OCI-LY1 (cell line): Measurements from ENCODE around the gene IGSF11.
"Not testable (repeated sequence)": the region's sequence is repeated elsewhere in the genome, so short reads cannot be mapped to it uniquely, and the experiment has no call there.

Experiments used
- H2AFZ ChIP-seq: fragments of 200-600 bp; sonication (generic), shearing (Covaris generic); 2 replicates; pipeline ENCODE4 v1.6.0; 2014; ENCODE audit warnings: antibody characterized with exemption, mild to moderate bottlenecking, low read length
- H3F3A ChIP-seq: fragments of 200-600 bp; sonication (generic), shearing (Covaris generic); 2 replicates; pipeline ENCODE4 v1.6.0; 2014; ENCODE audit warnings: mild to moderate bottlenecking, antibody characterized with exemption, low read length, moderate library complexity; ENCODE audit not compliant: insufficient read depth
- H3K27ac ChIP-seq: fragments of 200-600 bp; sonication (generic); 2 replicates; pipeline ENCODE4 v1.5.1; 2014; ENCODE audit warnings: low read length, mixed run types, mild to moderate bottlenecking, low read depth; ENCODE audit not compliant: poor library complexity, severe bottlenecking
- H3K27me3 ChIP-seq: fragments of 200-600 bp; sonication (generic); 2 replicates; pipeline ENCODE4 v1.6.0; 2014; ENCODE audit warnings: antibody characterized with exemption, mild to moderate bottlenecking, low read length, moderate library complexity; ENCODE audit not compliant: insufficient read depth
- H3K36me3 ChIP-seq: fragments of 200-600 bp; sonication (generic); 2 replicates; pipeline ENCODE4 v1.6.1; 2014; ENCODE audit warnings: mild to moderate bottlenecking, antibody characterized with exemption, low read length, moderate library complexity, mixed read lengths; ENCODE audit not compliant: insufficient read depth
- H3K4me1 ChIP-seq: fragments of 200-600 bp; sonication (generic); 2 replicates; pipeline ENCODE4 v1.5.1; 2014; ENCODE audit warnings: mild to moderate bottlenecking, low read length, moderate library complexity; ENCODE audit not compliant: insufficient read depth, severe bottlenecking
- H3K4me2 ChIP-seq: fragments of 200-600 bp; sonication (generic), shearing (Covaris generic); 2 replicates; pipeline ENCODE4 v1.6.1; 2014; ENCODE audit warnings: low read length
- H3K4me3 ChIP-seq: fragments of 200-600 bp; sonication (generic); 2 replicates; pipeline ENCODE4 v1.5.1; 2014; ENCODE audit warnings: low read length, low read depth, mild to moderate bottlenecking, mixed read lengths; ENCODE audit not compliant: poor library complexity, severe bottlenecking
- H3K79me2 ChIP-seq: fragments of 200-600 bp; shearing (Covaris generic); 2 replicates; pipeline ENCODE4 v1.6.1; 2016; ENCODE audit warnings: mixed run types, low read length, mixed read lengths; ENCODE audit not compliant: insufficient read depth
- H3K9ac ChIP-seq: fragments of 200-600 bp; sonication (generic), shearing (Covaris generic); 2 replicates; pipeline ENCODE4 v1.6.1; 2014; ENCODE audit warnings: mild to moderate bottlenecking, low read length, mixed read lengths
- H3K9me2 ChIP-seq: fragments of 200-600 bp; sonication (generic), shearing (Covaris generic); 2 replicates; pipeline ENCODE4 v1.6.1; 2014; ENCODE audit warnings: low read depth, mild to moderate bottlenecking, low read length, mixed read lengths
- H3K9me3 ChIP-seq: fragments of 200-600 bp; shearing (Covaris generic); 2 replicates; pipeline ENCODE4 v1.6.1; 2014; ENCODE audit warnings: low read length, mixed read lengths
- H4K20me1 ChIP-seq: fragments of 200-600 bp; sonication (generic), shearing (Covaris generic); 2 replicates; pipeline ENCODE4 v1.6.0; 2016; ENCODE audit warnings: mild to moderate bottlenecking, low read length; ENCODE audit not compliant: insufficient read depth
- CTCF ChIP-seq: fragments of 200-600 bp; sonication (generic), shearing (Covaris generic); IDR thresholded peaks from 2 replicates; pipeline ENCODE4 v1.5.1; 2017; ENCODE audit warnings: mild to moderate bottlenecking, antibody characterized with exemption, low read length, moderate library complexity, mixed read lengths
- EZH2 ChIP-seq: fragments of 200-600 bp; sonication (generic), shearing (Covaris generic); IDR thresholded peaks from 2 replicates; pipeline ENCODE4 v1.8.0; 2017; ENCODE audit warnings: borderline replicate concordance, mixed run types, mild to moderate bottlenecking, antibody characterized with exemption, low read length, moderate library complexity, mixed read lengths

IGSF11 gene

GRCh38 chr3:118977671-118978392 lies 56.8 kb downstream of the IGSF11 start:
- H3K4me1 ChIP-seq: no peaks in the 10 kb centered on the region
- H3K27me3 ChIP-seq: no peaks in the 10 kb centered on the region
- no peak overlapping the region for H3K4me3 ChIP-seq
- no peaks in the 10 kb centered on the region for H3K9me3 ChIP-seq
- no peak overlapping the region for H3K27ac ChIP-seq
- no peaks in the 10 kb centered on the region for H4K20me1 ChIP-seq
- no peak for TF ChIP-seq EZH2
- no peak for TF ChIP-seq CTCF
- H3K79me2 ChIP-seq: no peaks in the 10 kb centered on the region
- no peak overlapping the region for H3K9ac ChIP-seq
- H3F3A ChIP-seq: no peaks in the 10 kb centered on the region
- no peaks in the 10 kb centered on the region for H3K36me3 ChIP-seq
- no peak overlapping the region for H3K4me2 ChIP-seq
- H3K9me2 ChIP-seq: no peaks in the 10 kb centered on the region
- H2AFZ ChIP-seq: no peak overlapping the region

DNA sequence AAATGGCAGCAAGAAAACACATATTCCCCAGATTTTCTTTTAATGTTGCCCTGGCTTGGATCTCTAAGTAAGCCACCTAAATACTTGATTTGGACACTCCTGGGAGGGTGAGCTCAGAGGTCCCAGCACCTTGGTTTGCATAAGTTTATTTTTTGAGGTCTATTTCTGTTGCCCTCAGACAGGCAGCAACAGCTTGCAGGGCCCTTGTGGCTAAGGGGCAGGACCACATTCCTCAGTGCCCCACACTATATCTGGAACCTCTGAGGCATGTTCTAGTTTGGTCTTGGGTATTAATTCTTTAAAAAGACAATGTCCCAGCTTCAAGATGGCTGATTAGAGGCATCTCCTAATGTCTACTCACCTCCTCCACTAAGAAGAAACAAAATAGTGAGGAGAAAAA lies 57.5 kb downstream of the IGSF11 start:
- no peaks in the 10 kb centered on the region for H3K9me3 ChIP-seq

DNA sequence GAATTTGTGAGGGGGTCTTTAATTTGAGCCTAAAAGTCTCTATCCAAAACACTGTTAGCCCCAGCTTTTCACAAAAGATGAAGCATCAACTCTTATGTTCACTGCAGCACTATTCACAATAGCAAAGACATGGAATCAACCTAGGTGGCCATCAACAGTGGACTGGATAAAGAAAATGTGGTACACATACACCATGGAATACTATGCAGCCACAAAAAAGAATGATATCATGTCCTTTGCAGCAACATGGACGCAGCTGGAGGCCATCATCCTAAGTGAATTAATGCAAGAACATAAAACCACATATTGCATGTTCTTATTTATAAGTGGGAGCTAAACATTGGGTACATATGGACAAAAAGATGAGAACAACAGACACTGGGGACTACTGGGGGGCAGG lies 59.2 kb downstream of the IGSF11 start:
- H3K4me3 ChIP-seq, H3K9me2 ChIP-seq, H3K27me3 ChIP-seq, H3K9ac ChIP-seq, H3K36me3 ChIP-seq, H3K9me3 ChIP-seq, H3F3A ChIP-seq, H3K79me2 ChIP-seq, H2AFZ ChIP-seq, H3K4me1 ChIP-seq, H4K20me1 ChIP-seq, H3K27ac ChIP-seq, H3K4me2 ChIP-seq: not testable (repeated sequence)

More for the DNA sequence above, 57.5 kb downstream of the IGSF11 start:
- H4K20me1 ChIP-seq: no peaks in the 10 kb centered on the region
- H3K36me3 ChIP-seq: no peaks in the 10 kb centered on the region
- H2AFZ ChIP-seq: no peak overlapping the region
- H3K79me2 ChIP-seq: no peaks in the 10 kb centered on the region
- H3K4me3 ChIP-seq: no peak overlapping the region
- H3K9me2 ChIP-seq: no peaks in the 10 kb centered on the region
- no peak for TF ChIP-seq EZH2
- TF ChIP-seq CTCF: no peak
- H3K9ac ChIP-seq: no peak overlapping the region
- no peak overlapping the region for H3K4me2 ChIP-seq
- H3F3A ChIP-seq: no peaks in the 10 kb centered on the region
- no peaks in the 10 kb centered on the region for H3K4me1 ChIP-seq
- no peak overlapping the region for H3K27ac ChIP-seq
- H3K27me3 ChIP-seq: no peaks in the 10 kb centered on the region
